Chondrocyte (in vitro differentiated cells): ENCODE results near the gene SGCA. TPM values are rescaled to one million over a fixed set of nuclear protein-coding genes. Genes with fewer than 3 reads are reported as not detected.

Experiments
- DNase-seq: peaks from one replicate; pipeline ENCODE4 v3.0.0; 2021; ENCODE audit warnings: mixed read lengths, low spot score
- H3K27ac Mint-ChIP-seq: one replicate; pipeline ENCODE4 v1.8.0; 2021; ENCODE audit warnings: mild to moderate bottlenecking, moderate library complexity, mixed read lengths; ENCODE audit not compliant: unreplicated experiment
- H3K27me3 Mint-ChIP-seq: 2 replicates; pipeline ENCODE4 v1.8.0; 2021; ENCODE audit warnings: low read depth, mixed read lengths
- H3K36me3 Mint-ChIP-seq: 2 replicates; pipeline ENCODE4 v1.8.0; 2021; ENCODE audit warnings: low read depth, mixed read lengths
- H3K4me1 Mint-ChIP-seq: 2 replicates; pipeline ENCODE4 v1.8.0; 2021; ENCODE audit warnings: low read depth, mild to moderate bottlenecking, mixed read lengths
- H3K4me3 Mint-ChIP-seq: one replicate; pipeline ENCODE4 v1.8.0; 2021; ENCODE audit warnings: mild to moderate bottlenecking, moderate library complexity, mixed read lengths; ENCODE audit not compliant: unreplicated experiment
- H3K9me3 Mint-ChIP-seq: 2 replicates; pipeline ENCODE4 v1.8.0; 2021; ENCODE audit warnings: low read depth, mixed read lengths
- CTCF ChIP-seq: fragments of 200-600 bp; sonication (generic); IDR thresholded peaks from 2 replicates; pipeline ENCODE4 v1.5.0; 2021; ENCODE audit warnings: antibody characterized with exemption, mild to moderate bottlenecking, moderate library complexity
- total RNA-seq: library from RNA; stranded (reverse); gene quantifications from 3 replicates; pipeline ENCODE4 v1.2.1, GENCODE V29; 2021

Gene SGCA
- total RNA-seq, 1 donor from 2014 or later = 1.3 TPM

DNA sequence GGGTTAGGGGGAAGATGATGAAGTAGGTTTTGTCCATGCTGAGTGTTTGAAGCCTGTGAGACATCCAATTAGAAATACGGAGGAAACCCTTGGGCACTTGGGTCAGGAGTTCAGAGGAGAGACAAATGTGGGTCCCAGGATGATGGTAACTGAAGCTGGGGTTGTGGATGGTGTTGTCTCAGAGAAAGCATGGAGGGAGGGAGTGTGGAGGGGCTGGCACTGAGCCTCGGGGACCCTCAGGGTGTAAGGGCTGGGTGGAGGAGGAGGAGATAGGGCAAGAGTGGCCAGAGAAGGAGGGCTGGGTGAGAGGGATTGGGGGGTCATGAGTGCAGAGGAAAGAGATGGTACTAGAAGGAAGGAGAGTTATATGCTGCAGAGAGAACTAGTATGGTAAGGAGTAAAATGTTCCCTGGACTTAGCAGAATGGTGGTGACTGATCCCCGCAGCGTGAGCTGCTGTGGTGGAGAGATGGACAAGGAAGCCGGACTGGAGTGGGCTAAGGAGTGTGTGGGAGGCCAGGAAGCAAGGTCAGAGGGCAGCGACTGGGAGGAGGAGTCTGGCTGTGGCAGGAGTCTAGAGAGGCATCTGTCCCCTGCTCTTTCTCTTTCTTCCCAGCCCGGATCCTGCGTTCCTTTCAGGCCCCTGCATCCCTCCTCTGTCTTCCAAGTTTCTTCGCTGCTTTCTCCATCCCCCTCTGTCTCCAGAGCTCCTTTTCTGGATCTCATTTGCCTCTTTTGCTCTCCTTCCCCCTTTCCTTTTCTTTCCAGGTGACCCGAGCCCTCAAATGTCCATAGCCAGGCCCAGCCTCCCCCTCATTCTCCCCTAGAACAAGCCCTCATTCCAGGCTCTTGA is 39.5 kb downstream of the SGCA start:
- H3K36me3 Mint-ChIP-seq = peaks cover 10% of the 10 kb centered on the region
- no peak for TF ChIP-seq CTCF
- H3K9me3 Mint-ChIP-seq = no peaks in the 10 kb centered on the region
- H3K27ac Mint-ChIP-seq = peak overlapping the region; percentile 100
- no peak for DNase-seq
- peak overlapping the region; percentile 64 for H3K4me3 Mint-ChIP-seq
- H3K27me3 Mint-ChIP-seq = no peaks in the 10 kb centered on the region
- H3K4me1 Mint-ChIP-seq = peaks cover 90% of the 10 kb centered on the region

DNA sequence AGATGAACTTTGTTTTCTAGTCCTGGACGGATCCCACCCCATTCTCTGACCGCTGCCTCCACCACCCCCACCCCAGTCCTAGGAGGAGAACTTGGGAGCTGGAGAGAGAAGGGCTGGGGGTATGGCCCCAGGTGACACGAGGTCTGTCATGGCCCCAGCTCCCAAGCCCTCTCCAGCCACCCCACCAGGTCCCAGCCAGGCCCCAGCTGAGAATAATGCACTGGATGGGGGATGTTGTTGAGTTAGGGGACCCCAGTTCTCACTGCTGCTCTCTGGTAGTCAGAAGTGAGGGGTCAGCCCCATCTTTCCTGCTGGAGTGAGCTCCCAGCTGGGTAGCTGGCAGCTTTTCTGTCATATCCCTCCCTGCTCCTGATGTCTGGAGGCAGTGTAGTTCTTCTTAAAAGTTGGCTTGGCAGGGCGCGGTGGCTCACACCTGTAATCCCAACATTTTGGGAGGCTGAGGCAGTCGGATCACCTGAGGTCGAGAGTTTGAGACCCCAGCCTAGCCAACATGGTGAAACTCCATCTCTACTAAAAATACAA is 40.2 kb downstream of the SGCA start:
- Mint-ChIP-seq H3K36me3 (peaks cover 5% of the 10 kb centered on the region), H3K4me3 (peak overlapping the region; percentile 64), H3K9me3 (no peaks in the 10 kb centered on the region), H3K27me3 (no peaks in the 10 kb centered on the region), H3K4me1 (peaks cover 97% of the 10 kb centered on the region), H3K27ac (peak overlapping the region; percentile 100)
- no peak for TF ChIP-seq CTCF
- no peak for DNase-seq

- peak overlapping the region; percentile 100 for H3K27ac Mint-ChIP-seq
- TF ChIP-seq CTCF = no peak
- no peaks in the 10 kb centered on the region for H3K27me3 Mint-ChIP-seq
- H3K9me3 Mint-ChIP-seq = no peaks in the 10 kb centered on the region
- peaks cover 100% of the 10 kb centered on the region for H3K4me1 Mint-ChIP-seq
- H3K4me3 Mint-ChIP-seq = peak overlapping the region; percentile 62
- DNase-seq = no peak
- no peaks in the 10 kb centered on the region for H3K36me3 Mint-ChIP-seq
Observed at GRCh38 chr17:50206604-50207293, 40.9 kb downstream of the SGCA start.

GRCh38 chr17:50207315-50207714 is 41.5 kb downstream of the SGCA start:
- Mint-ChIP-seq H3K4me3 (peak overlapping the region; percentile 46), H3K4me1 (peaks cover 100% of the 10 kb centered on the region), H3K27ac (peak overlapping the region; percentile 100), H3K9me3 (no peaks in the 10 kb centered on the region), H3K36me3 (no peaks in the 10 kb centered on the region), H3K27me3 (no peaks in the 10 kb centered on the region)
- no peak for DNase-seq
- no peak for TF ChIP-seq CTCF

- TF ChIP-seq CTCF = no peak
- Mint-ChIP-seq H3K9me3 (no peaks in the 10 kb centered on the region), H3K27me3 (no peaks in the 10 kb centered on the region), H3K27ac (peak overlapping the region; percentile 100), H3K36me3 (no peaks in the 10 kb centered on the region), H3K4me3 (no peak overlapping the region), H3K4me1 (peaks cover 100% of the 10 kb centered on the region)
- no peak for DNase-seq
Observed at GRCh38 chr17:50207792-50208567, 42.2 kb downstream of the SGCA start.
